GM23338 (cell line): ENCODE measurements around the gene SLC23A1. TPM values are rescaled to one million over a fixed set of nuclear protein-coding genes. Genes with fewer than 3 reads are reported as not detected.

Source experiments
- ATAC-seq: fragments of 200-7000 bp; cut with Tn5 transposase; 3 replicates; pipeline ENCODE4 v1.9.1; 2020
- DNase-seq: peaks from one replicate; pipeline ENCODE4 v3.0.0-alpha.2; 2015; ENCODE audit warnings: low spot score
- H2AFZ ChIP-seq: fragments of 200-600 bp; sonication (generic); 2 replicates; pipeline ENCODE4 v1.8.0; 2016; ENCODE audit warnings: antibody characterized with exemption, mild to moderate bottlenecking, moderate library complexity
- H3F3A ChIP-seq: fragments of 200-600 bp; sonication (generic); replicated peaks from 2 replicates; pipeline ENCODE4 v1.8.0; 2017; ENCODE audit warnings: antibody characterized with exemption, mixed run types, low read depth
- H3K27ac ChIP-seq: fragments of 200-600 bp; sonication (generic); 2 replicates; pipeline ENCODE4 v1.6.1; 2016; ENCODE audit warnings: low read depth
- H3K27me3 ChIP-seq: fragments of 200-600 bp; sonication (generic); 2 replicates; pipeline ENCODE4 v1.8.0; 2016; ENCODE audit warnings: mild to moderate bottlenecking, mixed run types, moderate library complexity; ENCODE audit not compliant: insufficient read depth
- H3K36me3 ChIP-seq: fragments of 200-600 bp; sonication (generic); 2 replicates; pipeline ENCODE4 v1.8.0; 2016; ENCODE audit warnings: mild to moderate bottlenecking; ENCODE audit not compliant: insufficient read depth
- H3K4me1 ChIP-seq: fragments of 200-600 bp; sonication (generic); 2 replicates; pipeline ENCODE4 v1.8.0; 2016; ENCODE audit warnings: mild to moderate bottlenecking, moderate library complexity; ENCODE audit not compliant: insufficient read depth
- H3K4me2 ChIP-seq: fragments of 200-600 bp; sonication (generic); 2 replicates; pipeline ENCODE4 v1.7.1; 2017; ENCODE audit warnings: mixed run types
- H3K4me3 ChIP-seq: fragments of 200-600 bp; sonication (generic); 2 replicates; pipeline ENCODE4 v1.6.1; 2016; ENCODE audit warnings: mixed run types
- H3K79me2 ChIP-seq: fragments of 200-600 bp; sonication (generic); replicated peaks from 2 replicates; pipeline ENCODE4 v1.8.0; 2017; ENCODE audit warnings: mild to moderate bottlenecking; ENCODE audit not compliant: insufficient read depth
- H3K9me2 ChIP-seq: fragments of 200-600 bp; sonication (generic); 2 replicates; pipeline ENCODE4 v1.8.0; 2017; ENCODE audit not compliant: insufficient read depth
- H4K20me1 ChIP-seq: fragments of 200-600 bp; sonication (generic); replicated peaks from 2 replicates; pipeline ENCODE4 v1.8.0; 2017; ENCODE audit warnings: mild to moderate bottlenecking; ENCODE audit not compliant: insufficient read depth
- H3K27ac Mint-ChIP-seq: 2 replicates; pipeline ENCODE4 v1.8.0; 2020; ENCODE audit warnings: inconsistent platforms, mild to moderate bottlenecking, moderate library complexity, mixed read lengths
- H3K27me3 Mint-ChIP-seq: 3 replicates; pipeline ENCODE4 v1.8.0; 2022; ENCODE audit warnings: low read depth, mild to moderate bottlenecking, moderate library complexity, mixed read lengths, inconsistent platforms; ENCODE audit not compliant: insufficient read depth, poor library complexity
- H3K36me3 Mint-ChIP-seq: 3 replicates; pipeline ENCODE4 v1.8.0; 2021; ENCODE audit warnings: low read depth, mild to moderate bottlenecking, inconsistent platforms, moderate library complexity, mixed read lengths
- H3K4me1 Mint-ChIP-seq: 3 replicates; pipeline ENCODE4 v1.8.0; 2020; ENCODE audit warnings: mild to moderate bottlenecking, inconsistent platforms, mixed read lengths
- H3K4me3 Mint-ChIP-seq: 3 replicates; pipeline ENCODE4 v1.8.0; 2021; ENCODE audit warnings: moderate library complexity, mild to moderate bottlenecking, inconsistent platforms, mixed read lengths
- H3K9me3 Mint-ChIP-seq: 3 replicates; pipeline ENCODE4 v1.8.0; 2020; ENCODE audit warnings: moderate library complexity, mild to moderate bottlenecking, inconsistent platforms, mixed read lengths
- CREB1 ChIP-seq: fragments of 250-450 bp; sonication (Bioruptor Pico); IDR thresholded peaks from 2 replicates; pipeline ENCODE4 v1.5.0; 2020; ENCODE audit warnings: low read depth, mild to moderate bottlenecking, moderate library complexity
- EZH2 ChIP-seq: fragments of 200-600 bp; sonication (generic); IDR thresholded peaks from one replicate; pipeline ENCODE4 v1.8.0; 2017; ENCODE audit warnings: antibody characterized with exemption, mild to moderate bottlenecking, low read depth; ENCODE audit not compliant: unreplicated experiment
- EZH2phosphoT487 ChIP-seq: fragments of 200-600 bp; sonication (generic); IDR thresholded peaks from one replicate; pipeline ENCODE4 v1.8.1; 2018; ENCODE audit warnings: antibody characterized with exemption; ENCODE audit not compliant: unreplicated experiment
- JUNB ChIP-seq: IDR thresholded peaks from one replicate; pipeline ENCODE4 v1.6.1; 2016; ENCODE audit warnings: antibody characterized with exemption; ENCODE audit not compliant: unreplicated experiment
- NANOG ChIP-seq: IDR thresholded peaks from 2 replicates; pipeline ENCODE4 v1.6.1; 2016; ENCODE audit warnings: antibody characterized with exemption, borderline replicate concordance
- POLR2AphosphoS5 ChIP-seq: IDR thresholded peaks from 2 replicates; pipeline ENCODE4 v1.6.1; 2016; ENCODE audit warnings: antibody characterized with exemption, low read depth
- STAT1 ChIP-seq: IDR thresholded peaks from one replicate; pipeline ENCODE4 v1.6.1; 2016; ENCODE audit warnings: antibody characterized with exemption; ENCODE audit not compliant: unreplicated experiment
- ZNF114 ChIP-seq: fragments of 250-450 bp; sonication (Bioruptor Pico); IDR thresholded peaks from 2 replicates; pipeline ENCODE4 v1.5.0; 2020; ENCODE audit warnings: mild to moderate bottlenecking, moderate library complexity
- ZNF331 ChIP-seq: fragments of 250-450 bp; sonication (Bioruptor Pico); IDR thresholded peaks from 2 replicates; pipeline ENCODE4 v1.5.0; 2020; ENCODE audit warnings: low read depth, mild to moderate bottlenecking, moderate library complexity
- polyA plus RNA-seq: library from polyadenylated mRNA; unstranded; fragments of >200 nt; fragmentation: Nextera tagmentation; extraction: Ambion mirVana; gene quantifications from 2 replicates; pipeline ENCODE4 v1.2.1, GENCODE V29; 2016
- total RNA-seq: library from RNA; depleted of rRNA; stranded (reverse); fragments of >200 nt; shearing (Covaris generic); gene quantifications from 2 replicates; pipeline ENCODE4 v1.2.3, GENCODE V29; 2014
- TF ChIP-seq, protein P1 (sequence below): fragments of 250-450 bp; sonication (Bioruptor Pico); IDR thresholded peaks from 2 replicates; pipeline ENCODE4 v1.5.0; 2020; ENCODE audit warnings: mild to moderate bottlenecking, moderate library complexity
- TF ChIP-seq, protein P2 (sequence below), 2 experiments: fragments of 200-600 bp in 1 of 2; sonication (generic) in 1 of 2; conservative IDR thresholded peaks; 2 replicates each; pipeline versions ENCODE4 v1.5.1 to v1.6.1; 2016 to 2017; ENCODE audit warnings: antibody characterized with exemption in 2 of 2, low read depth in 2 of 2, mild to moderate bottlenecking in 2 of 2, moderate library complexity in 1 of 2
- TF ChIP-seq, protein P3 (sequence below): IDR thresholded peaks from one replicate; pipeline ENCODE4 v1.6.1; 2018; ENCODE audit warnings: antibody characterized with exemption; ENCODE audit not compliant: unreplicated experiment
- TF ChIP-seq, protein P4 (sequence below): IDR thresholded peaks from 2 replicates; pipeline ENCODE4 v1.6.1; 2016; ENCODE audit warnings: antibody characterized with exemption

Gene SLC23A1
- total and polyA plus RNA-seq, 2 experiments from 2014 or later, result 0.29 TPM; not detected in 1

DNA sequence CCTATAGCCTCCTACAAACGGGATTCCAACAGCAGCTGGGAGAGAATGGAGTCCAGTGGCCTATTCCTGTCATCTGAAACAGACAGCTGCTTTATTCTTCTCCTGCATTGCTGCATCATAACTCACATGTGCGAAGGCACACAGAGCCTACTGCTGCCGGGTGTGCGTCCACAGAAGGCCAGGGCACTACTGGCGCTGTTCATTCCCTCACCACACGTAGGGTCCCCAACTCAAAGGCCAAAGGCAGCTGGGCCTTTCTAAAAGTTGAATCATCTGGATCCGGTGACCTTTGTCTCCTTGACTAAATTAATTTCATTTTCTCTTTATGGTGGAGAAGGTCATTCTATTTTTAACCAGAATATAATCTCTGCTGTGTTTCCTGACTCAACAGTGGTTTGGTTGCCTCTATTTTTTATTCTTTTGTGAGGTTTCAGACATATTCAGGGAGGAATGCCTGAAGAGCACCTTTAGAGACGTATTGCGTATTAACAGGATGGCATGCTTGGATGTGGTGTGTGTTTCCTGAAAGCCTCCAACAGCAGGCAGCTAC, 31.6 kb upstream of the SLC23A1 start:
- Histone ChIP-seq H3K9me2 (no peaks in the 10 kb centered on the region), H3K27me3 (no peaks in the 10 kb centered on the region), H3K4me1 (no peaks in the 10 kb centered on the region), H3K36me3 (no peaks in the 10 kb centered on the region), H3F3A (0 out of 2 replicates have a peak, but pooled peaks cover 3% of the 10 kb centered on the region), H3K27ac (no peak overlapping the region), H3K4me3 (no peak overlapping the region), H3K79me2 (no peaks in the 10 kb centered on the region), H4K20me1 (no peaks in the 10 kb centered on the region), H2AFZ (no peak overlapping the region), H3K4me2 (no peak overlapping the region)
- H3K27ac Mint-ChIP-seq, result no peak overlapping the region
- H3K9me3 Mint-ChIP-seq, result no peaks in the 10 kb centered on the region
- no peak overlapping the region for H3K4me3 Mint-ChIP-seq
- ATAC-seq (no peak), DNase-seq (no peak)
- H3K4me1 Mint-ChIP-seq, result peaks cover 7% of the 10 kb centered on the region
- no peak for TF ChIP-seq CREB1 (CRISPR knock-in tag)
- TF ChIP-seq POLR2AphosphoS5, result no peak
- TF ChIP-seq JUNB, result no peak
- no peak for TF ChIP-seq EZH2
- TF ChIP-seq ZNF114 (CRISPR knock-in tag), result no peak
- TF ChIP-seq ZNF331 (CRISPR knock-in tag), result no peak
- TF ChIP-seq, protein P1, sequence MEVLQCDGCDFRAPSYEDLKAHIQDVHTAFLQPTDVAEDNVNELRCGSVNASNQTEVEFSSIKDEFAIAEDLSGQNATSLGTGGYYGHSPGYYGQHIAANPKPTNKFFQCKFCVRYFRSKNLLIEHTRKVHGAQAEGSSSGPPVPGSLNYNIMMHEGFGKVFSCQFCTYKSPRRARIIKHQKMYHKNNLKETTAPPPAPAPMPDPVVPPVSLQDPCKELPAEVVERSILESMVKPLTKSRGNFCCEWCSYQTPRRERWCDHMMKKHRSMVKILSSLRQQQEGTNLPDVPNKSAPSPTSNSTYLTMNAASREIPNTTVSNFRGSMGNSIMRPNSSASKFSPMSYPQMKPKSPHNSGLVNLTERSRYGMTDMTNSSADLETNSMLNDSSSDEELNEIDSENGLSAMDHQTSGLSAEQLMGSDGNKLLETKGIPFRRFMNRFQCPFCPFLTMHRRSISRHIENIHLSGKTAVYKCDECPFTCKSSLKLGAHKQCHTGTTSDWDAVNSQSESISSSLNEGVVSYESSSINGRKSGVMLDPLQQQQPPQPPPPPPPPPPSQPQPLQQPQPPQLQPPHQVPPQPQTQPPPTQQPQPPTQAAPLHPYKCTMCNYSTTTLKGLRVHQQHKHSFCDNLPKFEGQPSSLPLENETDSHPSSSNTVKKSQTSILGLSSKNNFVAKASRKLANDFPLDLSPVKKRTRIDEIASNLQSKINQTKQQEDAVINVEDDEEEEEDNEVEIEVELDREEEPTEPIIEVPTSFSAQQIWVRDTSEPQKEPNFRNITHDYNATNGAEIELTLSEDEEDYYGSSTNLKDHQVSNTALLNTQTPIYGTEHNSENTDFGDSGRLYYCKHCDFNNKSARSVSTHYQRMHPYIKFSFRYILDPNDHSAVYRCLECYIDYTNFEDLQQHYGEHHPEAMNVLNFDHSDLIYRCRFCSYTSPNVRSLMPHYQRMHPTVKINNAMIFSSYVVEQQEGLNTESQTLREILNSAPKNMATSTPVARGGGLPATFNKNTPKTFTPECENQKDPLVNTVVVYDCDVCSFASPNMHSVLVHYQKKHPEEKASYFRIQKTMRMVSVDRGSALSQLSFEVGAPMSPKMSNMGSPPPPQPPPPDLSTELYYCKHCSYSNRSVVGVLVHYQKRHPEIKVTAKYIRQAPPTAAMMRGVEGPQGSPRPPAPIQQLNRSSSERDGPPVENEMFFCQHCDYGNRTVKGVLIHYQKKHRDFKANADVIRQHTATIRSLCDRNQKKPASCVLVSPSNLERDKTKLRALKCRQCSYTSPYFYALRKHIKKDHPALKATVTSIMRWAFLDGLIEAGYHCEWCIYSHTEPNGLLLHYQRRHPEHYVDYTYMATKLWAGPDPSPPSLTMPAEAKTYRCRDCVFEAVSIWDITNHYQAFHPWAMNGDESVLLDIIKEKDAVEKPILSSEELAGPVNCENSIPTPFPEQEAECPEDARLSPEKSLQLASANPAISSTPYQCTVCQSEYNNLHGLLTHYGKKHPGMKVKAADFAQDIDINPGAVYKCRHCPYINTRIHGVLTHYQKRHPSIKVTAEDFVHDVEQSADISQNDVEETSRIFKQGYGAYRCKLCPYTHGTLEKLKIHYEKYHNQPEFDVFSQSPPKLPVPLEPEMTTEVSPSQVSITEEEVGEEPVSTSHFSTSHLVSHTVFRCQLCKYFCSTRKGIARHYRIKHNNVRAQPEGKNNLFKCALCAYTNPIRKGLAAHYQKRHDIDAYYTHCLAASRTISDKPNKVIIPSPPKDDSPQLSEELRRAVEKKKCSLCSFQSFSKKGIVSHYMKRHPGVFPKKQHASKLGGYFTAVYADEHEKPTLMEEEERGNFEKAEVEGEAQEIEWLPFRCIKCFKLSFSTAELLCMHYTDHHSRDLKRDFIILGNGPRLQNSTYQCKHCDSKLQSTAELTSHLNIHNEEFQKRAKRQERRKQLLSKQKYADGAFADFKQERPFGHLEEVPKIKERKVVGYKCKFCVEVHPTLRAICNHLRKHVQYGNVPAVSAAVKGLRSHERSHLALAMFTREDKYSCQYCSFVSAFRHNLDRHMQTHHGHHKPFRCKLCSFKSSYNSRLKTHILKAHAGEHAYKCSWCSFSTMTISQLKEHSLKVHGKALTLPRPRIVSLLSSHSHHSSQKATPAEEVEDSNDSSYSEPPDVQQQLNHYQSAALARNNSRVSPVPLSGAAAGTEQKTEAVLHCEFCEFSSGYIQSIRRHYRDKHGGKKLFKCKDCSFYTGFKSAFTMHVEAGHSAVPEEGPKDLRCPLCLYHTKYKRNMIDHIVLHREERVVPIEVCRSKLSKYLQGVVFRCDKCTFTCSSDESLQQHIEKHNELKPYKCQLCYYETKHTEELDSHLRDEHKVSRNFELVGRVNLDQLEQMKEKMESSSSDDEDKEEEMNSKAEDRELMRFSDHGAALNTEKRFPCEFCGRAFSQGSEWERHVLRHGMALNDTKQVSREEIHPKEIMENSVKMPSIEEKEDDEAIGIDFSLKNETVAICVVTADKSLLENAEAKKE (CRISPR knock-in tag), result no peak
- TF ChIP-seq NANOG, result no peak
- no peak for TF ChIP-seq STAT1
- TF ChIP-seq, protein P2, sequence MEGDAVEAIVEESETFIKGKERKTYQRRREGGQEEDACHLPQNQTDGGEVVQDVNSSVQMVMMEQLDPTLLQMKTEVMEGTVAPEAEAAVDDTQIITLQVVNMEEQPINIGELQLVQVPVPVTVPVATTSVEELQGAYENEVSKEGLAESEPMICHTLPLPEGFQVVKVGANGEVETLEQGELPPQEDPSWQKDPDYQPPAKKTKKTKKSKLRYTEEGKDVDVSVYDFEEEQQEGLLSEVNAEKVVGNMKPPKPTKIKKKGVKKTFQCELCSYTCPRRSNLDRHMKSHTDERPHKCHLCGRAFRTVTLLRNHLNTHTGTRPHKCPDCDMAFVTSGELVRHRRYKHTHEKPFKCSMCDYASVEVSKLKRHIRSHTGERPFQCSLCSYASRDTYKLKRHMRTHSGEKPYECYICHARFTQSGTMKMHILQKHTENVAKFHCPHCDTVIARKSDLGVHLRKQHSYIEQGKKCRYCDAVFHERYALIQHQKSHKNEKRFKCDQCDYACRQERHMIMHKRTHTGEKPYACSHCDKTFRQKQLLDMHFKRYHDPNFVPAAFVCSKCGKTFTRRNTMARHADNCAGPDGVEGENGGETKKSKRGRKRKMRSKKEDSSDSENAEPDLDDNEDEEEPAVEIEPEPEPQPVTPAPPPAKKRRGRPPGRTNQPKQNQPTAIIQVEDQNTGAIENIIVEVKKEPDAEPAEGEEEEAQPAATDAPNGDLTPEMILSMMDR (conservative IDR thresholded peaks at IDR 0.05; ENCODE audit: low read depth in 2 of 2), result no peak
- TF ChIP-seq EZH2phosphoT487, result no peak
- TF ChIP-seq, protein P3, sequence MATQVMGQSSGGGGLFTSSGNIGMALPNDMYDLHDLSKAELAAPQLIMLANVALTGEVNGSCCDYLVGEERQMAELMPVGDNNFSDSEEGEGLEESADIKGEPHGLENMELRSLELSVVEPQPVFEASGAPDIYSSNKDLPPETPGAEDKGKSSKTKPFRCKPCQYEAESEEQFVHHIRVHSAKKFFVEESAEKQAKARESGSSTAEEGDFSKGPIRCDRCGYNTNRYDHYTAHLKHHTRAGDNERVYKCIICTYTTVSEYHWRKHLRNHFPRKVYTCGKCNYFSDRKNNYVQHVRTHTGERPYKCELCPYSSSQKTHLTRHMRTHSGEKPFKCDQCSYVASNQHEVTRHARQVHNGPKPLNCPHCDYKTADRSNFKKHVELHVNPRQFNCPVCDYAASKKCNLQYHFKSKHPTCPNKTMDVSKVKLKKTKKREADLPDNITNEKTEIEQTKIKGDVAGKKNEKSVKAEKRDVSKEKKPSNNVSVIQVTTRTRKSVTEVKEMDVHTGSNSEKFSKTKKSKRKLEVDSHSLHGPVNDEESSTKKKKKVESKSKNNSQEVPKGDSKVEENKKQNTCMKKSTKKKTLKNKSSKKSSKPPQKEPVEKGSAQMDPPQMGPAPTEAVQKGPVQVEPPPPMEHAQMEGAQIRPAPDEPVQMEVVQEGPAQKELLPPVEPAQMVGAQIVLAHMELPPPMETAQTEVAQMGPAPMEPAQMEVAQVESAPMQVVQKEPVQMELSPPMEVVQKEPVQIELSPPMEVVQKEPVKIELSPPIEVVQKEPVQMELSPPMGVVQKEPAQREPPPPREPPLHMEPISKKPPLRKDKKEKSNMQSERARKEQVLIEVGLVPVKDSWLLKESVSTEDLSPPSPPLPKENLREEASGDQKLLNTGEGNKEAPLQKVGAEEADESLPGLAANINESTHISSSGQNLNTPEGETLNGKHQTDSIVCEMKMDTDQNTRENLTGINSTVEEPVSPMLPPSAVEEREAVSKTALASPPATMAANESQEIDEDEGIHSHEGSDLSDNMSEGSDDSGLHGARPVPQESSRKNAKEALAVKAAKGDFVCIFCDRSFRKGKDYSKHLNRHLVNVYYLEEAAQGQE, result no peak
- TF ChIP-seq, protein P4, sequence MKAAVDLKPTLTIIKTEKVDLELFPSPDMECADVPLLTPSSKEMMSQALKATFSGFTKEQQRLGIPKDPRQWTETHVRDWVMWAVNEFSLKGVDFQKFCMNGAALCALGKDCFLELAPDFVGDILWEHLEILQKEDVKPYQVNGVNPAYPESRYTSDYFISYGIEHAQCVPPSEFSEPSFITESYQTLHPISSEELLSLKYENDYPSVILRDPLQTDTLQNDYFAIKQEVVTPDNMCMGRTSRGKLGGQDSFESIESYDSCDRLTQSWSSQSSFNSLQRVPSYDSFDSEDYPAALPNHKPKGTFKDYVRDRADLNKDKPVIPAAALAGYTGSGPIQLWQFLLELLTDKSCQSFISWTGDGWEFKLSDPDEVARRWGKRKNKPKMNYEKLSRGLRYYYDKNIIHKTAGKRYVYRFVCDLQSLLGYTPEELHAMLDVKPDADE, result no peak
- peaks cover 14% of the 10 kb centered on the region for H3K36me3 Mint-ChIP-seq
- H3K27me3 Mint-ChIP-seq, result no peaks in the 10 kb centered on the region
